Gastrocnemius medialis (tissue), 4 donors: Measurements from ENCODE around the gene DMPK. TPM values are rescaled to one million over a fixed set of nuclear protein-coding genes. Genes with fewer than 3 reads are reported as not detected.
A peak's percentile ranks its signal among the peaks of the same experiment; 100 is the strongest.

Experiments used
- ATAC-seq, 2 donors: fragments of 150-250 bp; one replicate each; pipeline ENCODE4 v1.9.1; 2016
- DNase-seq, 2 donors: peaks; one replicate each; pipeline ENCODE4 v3.0.0-alpha.2; 2019
- H3K27ac ChIP-seq, 4 donors: fragments of 200-600 bp; sonication (generic); 1 replicate in 1 of 4; 2 replicates in 3 of 4; pipeline ENCODE4 v1.5.1; 2016 to 2018; ENCODE audit warnings: mild to moderate bottlenecking in 2 of 4, moderate library complexity in 1 of 4
- H3K27me3 ChIP-seq, 3 donors: fragments of 200-600 bp; sonication (generic) in 2 of 3; 1 replicate in 1 of 3; 2 replicates in 2 of 3; pipeline versions ENCODE4 v1.5.1 to v1.6.0; 2016 to 2019; ENCODE audit warnings: mild to moderate bottlenecking in 1 of 3, moderate library complexity in 1 of 3
- H3K36me3 ChIP-seq, 2 donors: fragments of 200-600 bp; sonication (generic) in 1 of 2; one replicate each; pipeline ENCODE4 v1.5.1; 2017 to 2018
- H3K4me1 ChIP-seq, 2 donors: fragments of 200-600 bp; sonication (generic) in 1 of 2; one replicate each; pipeline ENCODE4 v1.5.1; 2016 to 2017; ENCODE audit warnings: mild to moderate bottlenecking in 2 of 2
- H3K4me3 ChIP-seq, 4 donors: fragments of 200-600 bp; sonication (generic) in 3 of 4; 1 replicate in 1 of 4; 2 replicates in 3 of 4; pipeline ENCODE4 v1.5.1; 2016 to 2019; ENCODE audit warnings: mild to moderate bottlenecking in 2 of 4
- H3K9me3 ChIP-seq, 3 donors: fragments of 200-600 bp; sonication (generic) in 2 of 3; 1 replicate in 1 of 3; 2 replicates in 2 of 3; pipeline ENCODE4 v1.5.1; 2016 to 2019
- POLR2A ChIP-seq, 2 donors: fragments of 450-650 bp; IDR thresholded peaks; one replicate each; pipeline ENCODE4 v1.6.1; 2017; ENCODE audit warnings: antibody characterized with exemption in 2 of 2, mild to moderate bottlenecking in 2 of 2, moderate library complexity in 2 of 2
- in situ Hi-C, 4 donors: fragments of 200-750 bp; cut with MboI; loops; one replicate each; pipeline versions ENCODE4 v1.15.0 to v1.8.0; 2017; ENCODE audit warnings: low sequenced_read_pairs in 4 of 4
- intact Hi-C: fragments of 100-400 bp; cut with DNase I; formaldehyde crosslinking; loops from one replicate; pipeline ENCODE4 v1.15.1; 2023; ENCODE audit warnings: low total_unique reads
- total RNA-seq, 4 donors: library from RNA; depleted of rRNA; stranded (reverse); fragments of >200 nt; gene quantifications; one replicate each; pipeline versions ENCODE4 v1.1.0 to v1.2.3, GENCODE V29; 2016
- TF ChIP-seq, protein P1 (sequence below), 5 experiments: fragments of 450-650 bp in 3 of 5; fragments of 200-600 bp in 2 of 5; sonication (generic) in 2 of 5; IDR thresholded peaks in 4 of 5; conservative IDR thresholded peaks in 1 of 5; 1 replicate in 4 of 5; 2 replicates in 1 of 5; pipeline ENCODE4 v1.5.1; 2016 to 2019; ENCODE audit warnings: antibody characterized with exemption in 5 of 5, mild to moderate bottlenecking in 3 of 5, moderate library complexity in 3 of 5

The DMPK gene
- total RNA-seq, 4 donors from 2014 or later: 93.0 to 196 (median 116) TPM

DNA sequence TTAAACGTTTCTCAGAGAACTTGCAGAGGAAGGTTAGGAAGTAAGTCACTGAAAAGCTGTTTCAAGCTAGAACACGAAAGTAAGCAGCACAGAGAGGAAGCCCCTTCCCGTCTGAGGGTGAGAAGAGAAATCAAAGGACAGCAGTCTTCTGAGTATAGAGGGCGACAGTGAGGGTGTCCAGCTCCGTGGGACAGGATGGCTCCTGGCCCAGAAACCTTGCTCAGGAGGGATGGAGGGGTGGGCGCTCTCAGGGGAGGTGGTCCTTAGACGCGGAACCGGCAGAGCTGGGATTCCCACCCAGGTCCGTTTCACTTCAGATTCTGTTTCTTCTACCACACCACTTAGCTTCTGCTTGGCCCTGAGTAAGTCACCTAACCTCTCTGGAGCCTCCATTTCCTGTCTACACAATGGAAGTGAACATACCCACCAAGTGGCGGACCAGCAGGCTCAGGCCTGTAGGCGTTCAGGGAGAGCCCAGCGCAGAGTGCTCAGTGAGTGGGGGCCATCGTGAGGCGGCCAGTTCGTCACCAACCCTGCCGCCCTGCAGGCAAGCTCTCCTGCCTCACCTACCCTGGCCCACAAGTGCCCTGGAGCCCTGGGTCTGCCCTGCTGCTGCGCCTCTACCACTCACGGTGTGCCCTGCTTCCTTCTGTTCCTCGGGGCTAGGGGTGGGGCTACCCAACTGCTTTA lies 38.3 kb upstream of the DMPK start:
- Histone ChIP-seq H3K27me3 (peaks cover 0 to 8% (median 5%) of the 10 kb centered on the region in 3 donors), H3K36me3 (peaks cover 0 to 43% of the 10 kb centered on the region in 2 donors), H3K4me1 (peaks cover 0 to 10% of the 10 kb centered on the region in 2 donors), H3K9me3 (no peaks in the 10 kb centered on the region), H3K27ac (no peak overlapping the region), H3K4me3 (no peak overlapping the region)
- ATAC-seq: no peak
- DNase-seq: no peak
- intact Hi-C loops (no loop called here), in situ Hi-C loops (no loop called here)
- no peak for TF ChIP-seq POLR2A (IDR thresholded peaks at IDR 0.05)
- TF ChIP-seq, protein P1, sequence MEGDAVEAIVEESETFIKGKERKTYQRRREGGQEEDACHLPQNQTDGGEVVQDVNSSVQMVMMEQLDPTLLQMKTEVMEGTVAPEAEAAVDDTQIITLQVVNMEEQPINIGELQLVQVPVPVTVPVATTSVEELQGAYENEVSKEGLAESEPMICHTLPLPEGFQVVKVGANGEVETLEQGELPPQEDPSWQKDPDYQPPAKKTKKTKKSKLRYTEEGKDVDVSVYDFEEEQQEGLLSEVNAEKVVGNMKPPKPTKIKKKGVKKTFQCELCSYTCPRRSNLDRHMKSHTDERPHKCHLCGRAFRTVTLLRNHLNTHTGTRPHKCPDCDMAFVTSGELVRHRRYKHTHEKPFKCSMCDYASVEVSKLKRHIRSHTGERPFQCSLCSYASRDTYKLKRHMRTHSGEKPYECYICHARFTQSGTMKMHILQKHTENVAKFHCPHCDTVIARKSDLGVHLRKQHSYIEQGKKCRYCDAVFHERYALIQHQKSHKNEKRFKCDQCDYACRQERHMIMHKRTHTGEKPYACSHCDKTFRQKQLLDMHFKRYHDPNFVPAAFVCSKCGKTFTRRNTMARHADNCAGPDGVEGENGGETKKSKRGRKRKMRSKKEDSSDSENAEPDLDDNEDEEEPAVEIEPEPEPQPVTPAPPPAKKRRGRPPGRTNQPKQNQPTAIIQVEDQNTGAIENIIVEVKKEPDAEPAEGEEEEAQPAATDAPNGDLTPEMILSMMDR (IDR thresholded peaks at IDR 0.05 in 4 of 5, conservative IDR thresholded peaks at IDR 0.05 in 1 of 5): no peak

GRCh38 chr19:45819769-45820168 lies 37.5 kb upstream of the DMPK start:
- TF ChIP-seq POLR2A (IDR thresholded peaks at IDR 0.05): no peak
- TF ChIP-seq, protein P1 (IDR thresholded peaks at IDR 0.05 in 4 of 5, conservative IDR thresholded peaks at IDR 0.05 in 1 of 5): no peak

GRCh38 chr19:45817725-45818301 lies 35.5 kb upstream of the DMPK start:
- peak in 1 of 2 donors; percentile 5 for ATAC-seq
- no peak overlapping the region for H3K27ac ChIP-seq
- TF ChIP-seq POLR2A (IDR thresholded peaks at IDR 0.05): no peak
- TF ChIP-seq, protein P1 (IDR thresholded peaks at IDR 0.05 in 4 of 5, conservative IDR thresholded peaks at IDR 0.05 in 1 of 5): no peak
- H3K4me3 ChIP-seq: no peak overlapping the region
- H3K36me3 ChIP-seq: peaks cover 0 to 20% of the 10 kb centered on the region in 2 donors
- intact Hi-C loops (loop anchor here (2.0 to 5.0 kb wide), 2 partner anchors 69 to 199 kb away; partner anchors contain the start of gene IRF2BP1), in situ Hi-C loops (no loop called here)
- no peaks in the 10 kb centered on the region for H3K9me3 ChIP-seq
- peaks cover 0 to 11% (median 5%) of the 10 kb centered on the region in 3 donors for H3K27me3 ChIP-seq
- no peak for DNase-seq
- peaks cover 0 to 3% of the 10 kb centered on the region in 2 donors for H3K4me1 ChIP-seq

More at GRCh38 chr19:45819769-45820168, 37.5 kb upstream of the DMPK start:
- no peak overlapping the region for H3K4me3 ChIP-seq
- H3K9me3 ChIP-seq: no peaks in the 10 kb centered on the region
- H3K4me1 ChIP-seq: peaks cover 0 to 10% of the 10 kb centered on the region in 2 donors
- peaks cover 0 to 11% (median 5%) of the 10 kb centered on the region in 3 donors for H3K27me3 ChIP-seq
- peaks cover 0 to 35% of the 10 kb centered on the region in 2 donors for H3K36me3 ChIP-seq
- no peak overlapping the region for H3K27ac ChIP-seq
- ATAC-seq: no peak
- intact Hi-C loops (loop anchor here (5.0 kb wide), 1 partner anchor 198 kb away; no protein-coding TSS in a partner anchor), in situ Hi-C loops (no loop called here)
- DNase-seq: no peak

- DNase-seq: peak; percentile 78 to 88
- Histone ChIP-seq H3K4me3 (no peak overlapping the region), H3K36me3 (peaks cover 0 to 15% of the 10 kb centered on the region in 2 donors), H3K27ac (no peak overlapping the region), H3K9me3 (no peaks in the 10 kb centered on the region), H3K4me1 (peaks cover 0 to 3% of the 10 kb centered on the region in 2 donors), H3K27me3 (peaks cover 0 to 11% (median 5%) of the 10 kb centered on the region in 3 donors)
- no peak for TF ChIP-seq POLR2A (IDR thresholded peaks at IDR 0.05)
- TF ChIP-seq, protein P1 (IDR thresholded peaks at IDR 0.05 in 4 of 5, conservative IDR thresholded peaks at IDR 0.05 in 1 of 5): peak; percentile 87 to 96 (median 92)
- intact Hi-C loops: loop anchor here (2.0 to 5.0 kb wide), 2 partner anchors 70 to 200 kb away; partner anchors contain the start of gene IRF2BP1
- ATAC-seq: peak; percentile 85 to 95
- in situ Hi-C loops: no loop called here
Observed at GRCh38 chr19:45817010-45817724, 34.9 kb upstream of the DMPK start.
